Neural progenitor cell (in vitro differentiated cells): ENCODE results near the gene MAML3. TPM values are rescaled to one million over a fixed set of nuclear protein-coding genes. Genes with fewer than 3 reads are reported as not detected.

Experiments used
- DNase-seq: peaks from one replicate; pipeline ENCODE4 v3.0.0-alpha.2; 2016; ENCODE audit warnings: low spot score
- H2AFZ ChIP-seq: fragments of 200-600 bp; sonication (generic); replicated peaks from 2 replicates; pipeline ENCODE4 v1.6.1; 2016; ENCODE audit warnings: antibody characterized with exemption
- H3F3A ChIP-seq: fragments of 200-600 bp; sonication (generic); 2 replicates; pipeline ENCODE4 v1.6.1; 2016; ENCODE audit warnings: antibody characterized with exemption, low read depth
- H3K27ac ChIP-seq: fragments of 200-600 bp; sonication (generic); 2 replicates; pipeline ENCODE4 v1.5.1; 2016; ENCODE audit warnings: mild to moderate bottlenecking
- H3K27me3 ChIP-seq: fragments of 200-600 bp; sonication (generic); 2 replicates; pipeline ENCODE4 v1.6.1; 2016; ENCODE audit warnings: mild to moderate bottlenecking, moderate library complexity
- H3K36me3 ChIP-seq: fragments of 200-600 bp; sonication (generic); 2 replicates; pipeline ENCODE4 v1.5.1; 2016
- H3K4me1 ChIP-seq: fragments of 200-600 bp; sonication (generic); 2 replicates; pipeline ENCODE4 v1.6.1; 2016; ENCODE audit warnings: mixed run types
- H3K4me2 ChIP-seq: fragments of 200-600 bp; sonication (generic); 2 replicates; pipeline ENCODE4 v1.6.1; 2016
- H3K4me3 ChIP-seq: fragments of 200-600 bp; sonication (generic); 2 replicates; pipeline ENCODE4 v1.5.1; 2016
- H3K79me2 ChIP-seq: fragments of 200-600 bp; sonication (generic); 2 replicates; pipeline ENCODE4 v1.6.1; 2016; ENCODE audit warnings: low read depth
- H3K9ac ChIP-seq: fragments of 200-600 bp; sonication (generic); 2 replicates; pipeline ENCODE4 v1.6.1; 2016
- H3K9me3 ChIP-seq: fragments of 200-600 bp; sonication (generic); 2 replicates; pipeline ENCODE4 v1.5.1; 2016; ENCODE audit warnings: low read depth
- H4K20me1 ChIP-seq: fragments of 200-600 bp; sonication (generic); 2 replicates; pipeline ENCODE4 v1.6.1; 2016; ENCODE audit warnings: low read depth
- H3K27ac Mint-ChIP-seq: 3 replicates; pipeline ENCODE4 v1.8.0; 2021; ENCODE audit warnings: mixed read lengths
- H3K27me3 Mint-ChIP-seq: 2 replicates; pipeline ENCODE4 v1.8.0; 2022; ENCODE audit warnings: low read depth, mild to moderate bottlenecking, inconsistent platforms, moderate library complexity, mixed read lengths; ENCODE audit not compliant: insufficient read depth
- H3K36me3 Mint-ChIP-seq: 3 replicates; pipeline ENCODE4 v1.8.0; 2021; ENCODE audit warnings: mixed read lengths
- H3K4me1 Mint-ChIP-seq: 3 replicates; pipeline ENCODE4 v1.8.0; 2021; ENCODE audit warnings: mixed read lengths
- H3K4me3 Mint-ChIP-seq: 3 replicates; pipeline ENCODE4 v1.8.0; 2021; ENCODE audit warnings: mild to moderate bottlenecking, moderate library complexity, mixed read lengths
- H3K9me3 Mint-ChIP-seq: 3 replicates; pipeline ENCODE4 v1.8.0; 2020; ENCODE audit warnings: mixed read lengths
- EZH2 ChIP-seq: fragments of 200-600 bp; sonication (generic); IDR thresholded peaks from 2 replicates; pipeline ENCODE4 v1.6.1; 2017; ENCODE audit warnings: antibody characterized with exemption, mild to moderate bottlenecking, moderate library complexity
- EZH2phosphoT487 ChIP-seq: fragments of 200-600 bp; sonication (generic); IDR thresholded peaks from 2 replicates; pipeline ENCODE4 v1.6.1; 2017; ENCODE audit warnings: antibody characterized with exemption
- total RNA-seq: library from RNA; depleted of rRNA; stranded (reverse); fragments of >200 nt; gene quantifications from 2 replicates; pipeline ENCODE4 v1.2.3, GENCODE V29; 2015; ENCODE audit warnings: low replicate concordance
- TF ChIP-seq, protein P1 (sequence below): fragments of 200-600 bp; sonication (generic); IDR thresholded peaks from 2 replicates; pipeline ENCODE4 v1.5.1; 2017; ENCODE audit warnings: antibody characterized with exemption, mild to moderate bottlenecking

The MAML3 gene
- total RNA-seq, 1 donor from 2014 or later, result 14.4 TPM

DNA sequence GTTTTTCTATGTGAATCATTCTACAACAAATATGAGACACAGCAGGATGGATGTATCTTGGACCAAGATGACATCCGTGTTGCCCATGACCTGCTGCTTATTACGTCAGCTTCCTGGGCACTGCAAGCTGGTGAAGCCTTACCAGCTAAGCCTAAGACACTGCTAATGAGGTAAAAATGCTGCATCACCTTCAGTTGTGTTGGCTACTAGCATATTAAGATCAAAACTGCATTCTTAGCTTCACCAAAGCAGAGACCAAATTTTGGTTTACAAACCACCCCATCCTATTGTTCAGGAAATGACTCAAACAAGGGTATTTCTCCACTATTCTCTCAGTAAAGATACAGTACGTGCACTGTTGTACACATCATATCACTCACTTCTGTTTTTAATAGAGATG, 50.3 kb downstream of the MAML3 start:
- Histone ChIP-seq H3K9me3 (no peaks in the 10 kb centered on the region), H3K27ac (no peak overlapping the region), H4K20me1 (peaks cover 22% of the 10 kb centered on the region), H3K27me3 (no peaks in the 10 kb centered on the region), H3K4me3 (no peak overlapping the region), H3K4me2 (no peak overlapping the region), H3F3A (no peaks in the 10 kb centered on the region), H3K4me1 (no peaks in the 10 kb centered on the region), H3K9ac (no peak overlapping the region), H2AFZ (no peak overlapping the region), H3K36me3 (no peaks in the 10 kb centered on the region), H3K79me2 (no peaks in the 10 kb centered on the region)
- no peak overlapping the region for H3K4me3 Mint-ChIP-seq
- no peaks in the 10 kb centered on the region for H3K36me3 Mint-ChIP-seq
- H3K27ac Mint-ChIP-seq, result no peak overlapping the region
- H3K27me3 Mint-ChIP-seq, result peaks cover 4% of the 10 kb centered on the region
- no peaks in the 10 kb centered on the region for H3K9me3 Mint-ChIP-seq
- H3K4me1 Mint-ChIP-seq, result peaks cover 41% of the 10 kb centered on the region
- no peak for TF ChIP-seq EZH2
- TF ChIP-seq, protein P1, sequence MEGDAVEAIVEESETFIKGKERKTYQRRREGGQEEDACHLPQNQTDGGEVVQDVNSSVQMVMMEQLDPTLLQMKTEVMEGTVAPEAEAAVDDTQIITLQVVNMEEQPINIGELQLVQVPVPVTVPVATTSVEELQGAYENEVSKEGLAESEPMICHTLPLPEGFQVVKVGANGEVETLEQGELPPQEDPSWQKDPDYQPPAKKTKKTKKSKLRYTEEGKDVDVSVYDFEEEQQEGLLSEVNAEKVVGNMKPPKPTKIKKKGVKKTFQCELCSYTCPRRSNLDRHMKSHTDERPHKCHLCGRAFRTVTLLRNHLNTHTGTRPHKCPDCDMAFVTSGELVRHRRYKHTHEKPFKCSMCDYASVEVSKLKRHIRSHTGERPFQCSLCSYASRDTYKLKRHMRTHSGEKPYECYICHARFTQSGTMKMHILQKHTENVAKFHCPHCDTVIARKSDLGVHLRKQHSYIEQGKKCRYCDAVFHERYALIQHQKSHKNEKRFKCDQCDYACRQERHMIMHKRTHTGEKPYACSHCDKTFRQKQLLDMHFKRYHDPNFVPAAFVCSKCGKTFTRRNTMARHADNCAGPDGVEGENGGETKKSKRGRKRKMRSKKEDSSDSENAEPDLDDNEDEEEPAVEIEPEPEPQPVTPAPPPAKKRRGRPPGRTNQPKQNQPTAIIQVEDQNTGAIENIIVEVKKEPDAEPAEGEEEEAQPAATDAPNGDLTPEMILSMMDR, result no peak
- no peak for TF ChIP-seq EZH2phosphoT487
- no peak for DNase-seq

DNA sequence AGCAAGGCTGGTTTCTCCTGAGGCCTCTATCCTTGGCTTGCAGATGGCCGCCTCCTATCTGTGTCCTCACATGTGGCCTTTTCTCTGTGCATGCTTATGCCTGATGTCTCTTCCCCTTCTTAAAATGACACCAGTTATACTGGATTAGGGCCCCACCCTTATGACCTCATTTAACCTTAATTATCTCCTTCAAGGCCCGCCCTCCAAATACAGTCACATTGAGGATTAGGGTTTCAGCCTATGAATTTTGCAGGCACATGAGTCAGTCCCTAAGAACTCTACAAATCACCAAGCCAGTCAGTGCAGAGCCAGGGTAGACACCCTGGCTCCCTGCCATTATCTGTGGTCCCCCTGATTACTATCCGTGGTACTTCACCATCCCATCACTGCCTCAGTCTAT, 51.6 kb downstream of the MAML3 start:
- Mint-ChIP-seq H3K9me3 (no peaks in the 10 kb centered on the region), H3K27ac (no peak overlapping the region), H3K36me3 (no peaks in the 10 kb centered on the region), H3K27me3 (no peaks in the 10 kb centered on the region), H3K4me3 (no peak overlapping the region), H3K4me1 (peaks cover 33% of the 10 kb centered on the region)
- H3F3A ChIP-seq, result no peaks in the 10 kb centered on the region
- H2AFZ ChIP-seq, result no peak overlapping the region
- no peak for TF ChIP-seq EZH2phosphoT487
- TF ChIP-seq EZH2, result no peak
- TF ChIP-seq, protein P1, result no peak
- no peak overlapping the region for H3K4me3 ChIP-seq
- H3K27ac ChIP-seq, result no peak overlapping the region
- no peak overlapping the region for H3K9ac ChIP-seq
- H3K4me2 ChIP-seq, result no peak overlapping the region
- H4K20me1 ChIP-seq, result peaks cover 33% of the 10 kb centered on the region
- H3K27me3 ChIP-seq, result no peaks in the 10 kb centered on the region
- no peaks in the 10 kb centered on the region for H3K79me2 ChIP-seq
- no peaks in the 10 kb centered on the region for H3K36me3 ChIP-seq
- no peaks in the 10 kb centered on the region for H3K4me1 ChIP-seq
- no peak for DNase-seq
- no peaks in the 10 kb centered on the region for H3K9me3 ChIP-seq

DNA sequence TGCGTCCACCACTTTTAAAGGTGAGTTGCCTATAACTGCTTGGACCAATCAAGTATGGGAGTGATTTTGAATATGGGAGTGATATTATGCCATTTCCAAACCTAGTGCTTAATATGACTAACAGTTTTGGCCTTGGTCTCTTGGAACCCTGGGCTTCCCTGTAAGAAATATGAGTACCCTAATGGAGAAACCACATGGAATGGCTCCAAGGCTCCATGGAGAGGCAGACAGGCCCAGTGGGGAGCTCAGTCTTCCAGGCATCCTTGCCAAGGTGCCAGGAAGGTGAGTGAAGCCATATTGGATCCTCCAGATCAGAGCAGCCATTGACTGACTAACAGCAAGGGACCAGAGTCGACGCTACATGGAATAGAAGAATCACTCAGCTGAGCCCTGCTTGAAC, 53.2 kb downstream of the MAML3 start:
- Mint-ChIP-seq H3K4me3 (no peak overlapping the region), H3K4me1 (peaks cover 29% of the 10 kb centered on the region), H3K27ac (no peak overlapping the region), H3K27me3 (no peaks in the 10 kb centered on the region), H3K36me3 (no peaks in the 10 kb centered on the region), H3K9me3 (no peaks in the 10 kb centered on the region)
- no peak overlapping the region for H3K27ac ChIP-seq
- H2AFZ ChIP-seq, result no peak overlapping the region
- no peak overlapping the region for H3K9ac ChIP-seq
- H3K4me2 ChIP-seq, result no peak overlapping the region
- no peaks in the 10 kb centered on the region for H3K9me3 ChIP-seq
- TF ChIP-seq EZH2phosphoT487, result no peak
- TF ChIP-seq, protein P1, result no peak
- no peak for TF ChIP-seq EZH2
- no peaks in the 10 kb centered on the region for H3K27me3 ChIP-seq
- no peak for DNase-seq
- H4K20me1 ChIP-seq, result peaks cover 22% of the 10 kb centered on the region
- H3K36me3 ChIP-seq, result no peaks in the 10 kb centered on the region
- H3K79me2 ChIP-seq, result no peaks in the 10 kb centered on the region
- no peaks in the 10 kb centered on the region for H3F3A ChIP-seq
- H3K4me1 ChIP-seq, result no peaks in the 10 kb centered on the region
- H3K4me3 ChIP-seq, result no peak overlapping the region
